DMS 273 (cell line): ENCODE results near the gene ADAMTS3.

Source experiments
- DNase-seq: peaks from one replicate; lab custom pipeline; 2025; ENCODE audit not compliant: unreplicated experiment; lab: John Stamatoyannopoulos, UW

The ADAMTS3 gene

GRCh38 chr4:72422416-72422815, 146.6 kb downstream of the ADAMTS3 start:
- no peak for DNase-seq

- peak; percentile 64 for DNase-seq
Measured at GRCh38 chr4:72418458-72418857, 150.6 kb downstream of the ADAMTS3 start.

GRCh38 chr4:72410158-72410557, 158.9 kb downstream of the ADAMTS3 start:
- no peak for DNase-seq

GRCh38 chr4:72408568-72408967, 160.5 kb downstream of the ADAMTS3 start:
- DNase-seq, result no peak

- DNase-seq, result no peak
Measured at GRCh38 chr4:72405417-72405816, 163.6 kb downstream of the ADAMTS3 start.

- no peak for DNase-seq
Measured at GRCh38 chr4:72397314-72397713, 171.7 kb downstream of the ADAMTS3 start.

- no peak for DNase-seq
Measured at GRCh38 chr4:72394012-72394663, 174.9 kb downstream of the ADAMTS3 start.

GRCh38 chr4:72391281-72391680, 177.7 kb downstream of the ADAMTS3 start:
- DNase-seq, result no peak

GRCh38 chr4:72390409-72390808, 178.6 kb downstream of the ADAMTS3 start:
- no peak for DNase-seq

- no peak for DNase-seq
Measured at GRCh38 chr4:72388521-72388920, 180.5 kb downstream of the ADAMTS3 start.

GRCh38 chr4:72387959-72388358, 181.1 kb downstream of the ADAMTS3 start:
- no peak for DNase-seq

GRCh38 chr4:72383439-72383838, 185.6 kb downstream of the ADAMTS3 start:
- no peak for DNase-seq

GRCh38 chr4:72378901-72379300, 190.1 kb downstream of the ADAMTS3 start:
- DNase-seq, result no peak

GRCh38 chr4:72377491-72378194, 191.4 kb downstream of the ADAMTS3 start:
- no peak for DNase-seq

GRCh38 chr4:72376901-72377300, 192.1 kb downstream of the ADAMTS3 start:
- DNase-seq, result peak; percentile 0

- DNase-seq, result no peak
Measured at GRCh38 chr4:72375073-72375736, 193.8 kb downstream of the ADAMTS3 start.

GRCh38 chr4:72374159-72374558, 194.9 kb downstream of the ADAMTS3 start:
- DNase-seq, result no peak

GRCh38 chr4:72366601-72367000, 202.4 kb downstream of the ADAMTS3 start:
- no peak for DNase-seq

GRCh38 chr4:72365981-72366380, 203.0 kb downstream of the ADAMTS3 start:
- DNase-seq, result no peak

GRCh38 chr4:72365016-72365415, 204.0 kb downstream of the ADAMTS3 start:
- DNase-seq, result no peak

GRCh38 chr4:72360075-72360474, 208.9 kb downstream of the ADAMTS3 start:
- DNase-seq, result no peak

GRCh38 chr4:72358483-72358882, 210.5 kb downstream of the ADAMTS3 start:
- DNase-seq, result no peak
